ENCODE measurements around the gene MIA2. TPM values are rescaled to one million over a fixed set of nuclear protein-coding genes. Genes with fewer than 3 reads are reported as not detected.

The MIA2 gene
- total RNA-seq, 1 donor from 2014 or later = 27.1 TPM

DNA sequence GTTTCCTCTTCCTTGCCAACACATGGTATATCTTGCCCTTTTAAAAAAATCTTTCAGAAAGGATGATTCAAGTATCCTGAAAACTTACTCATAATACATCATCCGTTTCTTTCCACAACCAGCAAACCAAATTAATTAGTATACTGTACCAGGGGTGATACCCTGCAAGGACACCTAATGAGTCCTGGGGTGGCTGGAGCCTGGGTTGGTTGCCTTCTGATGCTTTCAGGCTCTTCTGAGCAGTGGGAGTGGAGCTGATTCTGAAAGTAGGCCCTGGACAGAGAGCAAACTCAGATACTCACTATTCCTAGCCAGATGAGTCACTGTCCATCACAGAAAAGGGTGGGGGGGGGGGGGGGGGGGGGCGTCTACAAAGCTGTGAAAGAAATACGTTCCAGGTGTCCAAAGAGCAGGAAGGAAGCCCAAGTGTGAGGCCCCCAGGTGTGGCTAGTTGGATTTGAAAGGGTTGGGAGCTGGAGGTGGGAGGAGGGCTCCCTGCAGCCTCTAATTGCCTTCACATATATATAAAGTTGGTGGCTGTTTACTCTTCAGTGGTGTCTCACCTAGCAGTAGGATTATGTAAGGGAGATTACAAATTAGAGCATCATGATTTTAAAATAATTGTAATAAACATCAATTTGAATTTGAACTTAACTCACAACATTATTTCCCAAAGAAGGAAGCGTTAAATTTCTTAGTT lies 162.0 kb downstream of the MIA2 start:
- H3K9me3 Mint-ChIP-seq = no peaks in the 10 kb centered on the region
- ATAC-seq (ENCODE audit: low read depth) = no peak
- DNase-seq = no peak
- TF ChIP-seq, protein P1, sequence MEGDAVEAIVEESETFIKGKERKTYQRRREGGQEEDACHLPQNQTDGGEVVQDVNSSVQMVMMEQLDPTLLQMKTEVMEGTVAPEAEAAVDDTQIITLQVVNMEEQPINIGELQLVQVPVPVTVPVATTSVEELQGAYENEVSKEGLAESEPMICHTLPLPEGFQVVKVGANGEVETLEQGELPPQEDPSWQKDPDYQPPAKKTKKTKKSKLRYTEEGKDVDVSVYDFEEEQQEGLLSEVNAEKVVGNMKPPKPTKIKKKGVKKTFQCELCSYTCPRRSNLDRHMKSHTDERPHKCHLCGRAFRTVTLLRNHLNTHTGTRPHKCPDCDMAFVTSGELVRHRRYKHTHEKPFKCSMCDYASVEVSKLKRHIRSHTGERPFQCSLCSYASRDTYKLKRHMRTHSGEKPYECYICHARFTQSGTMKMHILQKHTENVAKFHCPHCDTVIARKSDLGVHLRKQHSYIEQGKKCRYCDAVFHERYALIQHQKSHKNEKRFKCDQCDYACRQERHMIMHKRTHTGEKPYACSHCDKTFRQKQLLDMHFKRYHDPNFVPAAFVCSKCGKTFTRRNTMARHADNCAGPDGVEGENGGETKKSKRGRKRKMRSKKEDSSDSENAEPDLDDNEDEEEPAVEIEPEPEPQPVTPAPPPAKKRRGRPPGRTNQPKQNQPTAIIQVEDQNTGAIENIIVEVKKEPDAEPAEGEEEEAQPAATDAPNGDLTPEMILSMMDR (IDR thresholded peaks at IDR 0.05) = no peak
- H3K4me3 Mint-ChIP-seq = no peak overlapping the region
- intact Hi-C loops (cut with micrococcal nuclease) = no loop called here
- no peaks in the 10 kb centered on the region for H3K27me3 Mint-ChIP-seq
- no peaks in the 10 kb centered on the region for H3K4me1 Mint-ChIP-seq
- POLR2A ChIA-PET = no interaction called here
- peaks cover 47% of the 10 kb centered on the region for H3K36me3 Mint-ChIP-seq (ENCODE audit: low read depth)
- CTCF ChIA-PET = no interaction called here
- H3K27ac Mint-ChIP-seq = no peak overlapping the region

DNA sequence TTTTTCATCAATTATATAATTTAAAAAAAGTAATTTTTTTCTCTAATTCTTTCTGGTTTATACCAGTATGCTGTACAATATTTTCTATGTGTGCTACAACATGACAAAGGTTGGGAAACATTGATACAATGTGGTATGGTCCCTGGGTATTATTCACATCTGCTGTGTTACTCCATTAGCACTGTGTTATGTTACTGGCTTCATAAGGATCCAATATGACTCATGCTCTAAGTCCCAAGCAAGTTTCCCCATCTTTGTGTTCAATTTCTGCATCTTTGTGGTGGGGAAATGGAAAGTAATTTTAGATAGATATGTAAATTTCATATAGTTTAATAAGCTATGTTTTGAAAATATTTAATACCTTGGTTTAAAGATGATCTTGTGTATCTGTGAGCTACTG lies 162.7 kb downstream of the MIA2 start:
- Mint-ChIP-seq H3K9me3 (no peaks in the 10 kb centered on the region), H3K27ac (no peak overlapping the region), H3K4me1 (no peaks in the 10 kb centered on the region), H3K27me3 (no peaks in the 10 kb centered on the region), H3K36me3 (ENCODE audit: low read depth) (peaks cover 55% of the 10 kb centered on the region), H3K4me3 (no peak overlapping the region)
- TF ChIP-seq, protein P1 (IDR thresholded peaks at IDR 0.05) = no peak
- CTCF ChIA-PET = no interaction called here
- DNase-seq (no peak), ATAC-seq (ENCODE audit: low read depth) (no peak)
- POLR2A ChIA-PET = no interaction called here
- intact Hi-C loops (cut with micrococcal nuclease) = no loop called here

DNA sequence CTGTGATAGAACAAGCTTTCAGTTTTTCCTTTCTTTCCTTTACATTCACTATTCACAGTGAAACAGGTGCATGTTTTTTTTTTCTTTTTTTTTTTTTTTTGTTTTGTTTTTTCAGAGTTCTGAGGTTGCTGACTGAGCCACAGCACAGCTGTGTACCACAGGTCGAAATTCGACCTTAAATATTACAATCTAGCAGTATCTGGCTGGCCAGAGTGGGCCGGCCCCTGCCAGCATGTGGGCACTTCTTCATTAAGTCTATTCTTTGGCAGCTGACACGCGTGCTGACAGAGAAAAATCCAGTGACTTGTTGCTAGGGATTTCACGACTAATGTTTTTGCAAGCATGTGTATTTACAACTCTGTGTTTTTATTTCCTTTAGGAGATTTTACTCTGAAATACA lies 164.7 kb downstream of the MIA2 start:
- H3K36me3 Mint-ChIP-seq (ENCODE audit: low read depth) = peaks cover 63% of the 10 kb centered on the region
- intact Hi-C loops (cut with micrococcal nuclease) = no loop called here
- TF ChIP-seq, protein P1 (IDR thresholded peaks at IDR 0.05) = no peak
- H3K4me3 Mint-ChIP-seq = no peak overlapping the region
- ChIA-PET CTCF (no interaction called here), POLR2A (interaction anchor here (1.5 kb wide), 1 partner anchor 34 kb away, joined by 4 read pairs; the partner anchor contains the start of gene FBXO33)
- no peaks in the 10 kb centered on the region for H3K4me1 Mint-ChIP-seq
- H3K9me3 Mint-ChIP-seq = no peaks in the 10 kb centered on the region
- DNase-seq (no peak), ATAC-seq (ENCODE audit: low read depth) (no peak)
- no peak overlapping the region for H3K27ac Mint-ChIP-seq
- H3K27me3 Mint-ChIP-seq = no peaks in the 10 kb centered on the region

DNA sequence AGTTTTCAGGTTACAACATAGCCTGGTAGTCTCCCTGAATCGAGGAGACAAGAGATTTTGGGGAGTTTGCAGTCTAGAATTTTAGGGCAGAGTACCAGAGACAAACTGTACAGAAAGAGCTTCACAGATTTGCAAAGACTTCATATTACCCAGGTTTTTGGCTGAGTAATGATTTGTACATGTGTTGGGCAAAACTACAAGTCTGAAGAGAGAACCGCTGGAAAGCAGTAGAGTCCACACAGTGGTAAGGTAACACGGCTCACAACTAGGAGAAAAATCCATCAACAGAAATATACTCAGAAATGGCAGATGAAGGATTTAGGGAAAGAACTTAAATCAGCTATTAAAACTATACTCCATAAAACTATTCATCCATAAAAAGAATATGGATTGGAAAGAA lies 172.8 kb downstream of the MIA2 start:
- ATAC-seq (ENCODE audit: low read depth) (no peak), DNase-seq (no peak)
- Mint-ChIP-seq H3K4me3 (no peak overlapping the region), H3K27me3 (no peaks in the 10 kb centered on the region), H3K27ac (no peak overlapping the region), H3K9me3 (peaks cover 10% of the 10 kb centered on the region), H3K4me1 (peaks cover 12% of the 10 kb centered on the region), H3K36me3 (ENCODE audit: low read depth) (peaks cover 22% of the 10 kb centered on the region)
- TF ChIP-seq, protein P1 (IDR thresholded peaks at IDR 0.05) = no peak
- intact Hi-C loops (cut with micrococcal nuclease) = no loop called here
- ChIA-PET POLR2A (no interaction called here), CTCF (no interaction called here)

DNA sequence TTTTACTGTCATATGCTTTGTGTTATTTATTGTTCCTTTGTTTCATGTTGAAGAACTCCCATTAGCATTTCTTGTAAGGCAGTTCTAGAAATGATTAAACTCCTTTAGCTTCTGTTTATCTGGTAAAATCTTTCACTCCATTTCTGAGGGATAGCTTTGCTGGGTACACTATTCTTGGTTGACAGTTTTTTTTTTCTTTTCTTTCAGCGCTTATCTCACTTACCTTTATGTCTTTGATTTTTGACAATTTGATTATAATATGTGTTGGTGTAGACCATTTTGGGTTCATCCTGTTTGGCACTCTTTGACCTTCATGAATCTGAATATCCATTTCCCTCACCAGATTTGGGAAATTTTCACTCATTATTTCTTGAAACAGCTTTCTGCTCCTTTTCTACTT lies 182.4 kb downstream of the MIA2 start:
- ChIA-PET POLR2A (no interaction called here), CTCF (no interaction called here)
- H3K36me3 Mint-ChIP-seq (ENCODE audit: low read depth) = peaks cover 49% of the 10 kb centered on the region
- intact Hi-C loops (cut with micrococcal nuclease) = no loop called here
- TF ChIP-seq, protein P1 (IDR thresholded peaks at IDR 0.05) = no peak
- H3K4me1 Mint-ChIP-seq = peaks cover 6% of the 10 kb centered on the region
- H3K27me3 Mint-ChIP-seq = no peaks in the 10 kb centered on the region
- ATAC-seq (ENCODE audit: low read depth) = no peak
- peaks cover 15% of the 10 kb centered on the region for H3K9me3 Mint-ChIP-seq
- H3K4me3 Mint-ChIP-seq = no peak overlapping the region
- H3K27ac Mint-ChIP-seq = no peak overlapping the region
- no peak for DNase-seq

Data from activated B cell treated with CpG ODN at 0.5 μM for 24 hours (primary cell).